HepG2 (cell line): ENCODE data around the gene DTX4.

Experiments used
- GABPA ChIP-seq, 2 experiments: IDR thresholded peaks; 2 replicates each; pipeline ENCODE4 v1.6.1; 2011 to 2016; ENCODE audit warnings: low read depth in 2 of 2, low read length in 1 of 2, missing biosample characterization in 1 of 2, missing genetic modification characterization in 1 of 2
- NFYB ChIP-seq: sonication (generic); formaldehyde crosslinking; IDR thresholded peaks from 2 replicates; pipeline ENCODE4 v1.4.0; 2020; ENCODE audit warnings: missing genetic modification reagents
- PATZ1 ChIP-seq: sonication (generic); formaldehyde crosslinking; IDR thresholded peaks from 2 replicates; pipeline ENCODE4 v1.4.0; 2020; ENCODE audit warnings: missing genetic modification reagents
- ZBTB1 ChIP-seq: sonication (generic); formaldehyde crosslinking; IDR thresholded peaks from 2 replicates; pipeline ENCODE4 v1.4.0; 2020; ENCODE audit warnings: missing genetic modification reagents, borderline replicate concordance
- TF ChIP-seq, protein P1 (sequence below), 2 experiments: sonication (generic) in 1 of 2; formaldehyde crosslinking in 1 of 2; IDR thresholded peaks; 2 replicates each; pipeline versions ENCODE4 v1.5.1 to v1.6.1; 2011 to 2020; ENCODE audit warnings: borderline replicate concordance in 1 of 2, low read depth in 1 of 2, low read length in 1 of 2, mild to moderate bottlenecking in 1 of 2, missing genetic modification reagents in 1 of 2, moderate library complexity in 1 of 2

GRCh38 chr11:59158206-59159068, 13.5 kb upstream of the DTX4 start:
- no peak for TF ChIP-seq ZBTB1 (CRISPR knock-in tag)
- TF ChIP-seq, protein P1, sequence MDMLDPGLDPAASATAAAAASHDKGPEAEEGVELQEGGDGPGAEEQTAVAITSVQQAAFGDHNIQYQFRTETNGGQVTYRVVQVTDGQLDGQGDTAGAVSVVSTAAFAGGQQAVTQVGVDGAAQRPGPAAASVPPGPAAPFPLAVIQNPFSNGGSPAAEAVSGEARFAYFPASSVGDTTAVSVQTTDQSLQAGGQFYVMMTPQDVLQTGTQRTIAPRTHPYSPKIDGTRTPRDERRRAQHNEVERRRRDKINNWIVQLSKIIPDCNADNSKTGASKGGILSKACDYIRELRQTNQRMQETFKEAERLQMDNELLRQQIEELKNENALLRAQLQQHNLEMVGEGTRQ (IDR thresholded peaks at IDR 0.05; ENCODE audit: low read depth, low read length): no peak
- TF ChIP-seq, protein P1 (CRISPR knock-in tag; IDR thresholded peaks at IDR 0.05; ENCODE audit: borderline replicate concordance): no peak
- no peak for TF ChIP-seq PATZ1 (CRISPR knock-in tag)
- TF ChIP-seq NFYB: no peak
- TF ChIP-seq GABPA (IDR thresholded peaks at IDR 0.05; ENCODE audit: low read depth, low read length): no peak
- TF ChIP-seq GABPA (CRISPR knock-in tag; IDR thresholded peaks at IDR 0.05; ENCODE audit: low read depth): no peak
